ENCODE measurements around the gene ADAMTS3.

ADAMTS3 gene

DNA sequence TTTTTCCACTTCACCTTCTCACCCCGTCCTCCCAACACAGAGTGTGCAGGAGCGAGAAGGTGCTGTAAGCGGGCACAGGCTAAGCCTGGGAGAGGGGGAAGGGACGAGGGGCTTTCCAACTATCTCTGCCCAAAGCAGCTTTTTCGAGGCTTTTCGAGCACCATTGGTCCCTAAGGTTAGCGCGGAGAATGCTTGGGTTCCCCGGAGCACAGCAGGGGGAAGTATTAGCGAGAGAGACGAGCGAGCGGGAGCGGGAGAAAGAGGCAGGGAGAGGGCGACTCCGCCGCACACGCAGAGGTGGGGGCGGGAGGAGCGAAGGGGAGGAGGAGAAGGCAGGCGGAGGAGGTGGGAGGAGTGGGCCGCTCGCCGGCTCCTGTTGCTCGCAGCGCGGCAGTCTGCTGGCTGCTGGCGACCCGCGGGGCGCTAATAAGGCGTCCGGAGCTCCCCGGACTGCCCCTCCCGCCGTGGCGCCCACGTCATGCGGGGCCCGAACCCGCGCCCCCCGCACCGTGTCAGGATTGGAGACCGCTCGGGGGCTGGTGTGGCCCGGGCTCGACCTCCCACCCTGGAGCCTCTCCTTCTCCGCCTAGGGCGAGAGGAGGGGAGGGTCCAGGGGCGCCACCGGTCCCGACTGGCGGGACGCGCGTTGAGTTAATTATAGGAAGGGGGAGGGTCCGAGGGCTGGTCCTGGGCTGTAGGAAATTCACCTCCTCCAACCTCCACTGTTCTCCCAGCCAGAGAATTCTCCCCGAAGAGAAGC is at the start of gene ADAMTS3:
ADAMTS3 (minus strand) TSS at position 263 of the 760 bp plus-strand sequence. CDS start 459 bp downstream, outside the sequence.
- no peak for DNase-seq (ENCODE audit: low read depth)

GRCh38 chr4:72613959-72614358 is 44.9 kb upstream of the ADAMTS3 start:
- DNase-seq (ENCODE audit: low read depth): no peak

DNA sequence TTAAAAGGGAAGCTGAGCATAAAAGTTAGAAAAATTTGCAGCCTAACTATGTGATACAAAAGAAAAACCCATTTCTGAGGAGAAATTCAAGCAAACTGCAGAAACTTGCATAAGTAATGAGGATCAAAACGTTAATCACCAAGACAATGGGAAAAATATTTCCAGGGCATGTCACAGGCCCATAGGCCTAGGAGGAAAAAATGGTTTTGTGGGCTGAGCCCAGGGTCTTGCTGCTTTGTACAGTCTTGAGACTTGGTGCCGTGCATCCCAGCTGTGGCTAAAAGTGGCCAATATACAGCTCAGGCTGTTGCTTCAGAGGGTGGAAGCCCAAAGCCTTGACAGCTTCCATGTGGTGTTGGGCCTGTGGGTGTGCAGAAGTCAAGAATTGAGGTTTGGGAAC is 37.7 kb upstream of the ADAMTS3 start:
- no peak for DNase-seq (ENCODE audit: low read depth)

GRCh38 chr4:72604324-72604723 is 35.3 kb upstream of the ADAMTS3 start:
- no peak for DNase-seq (ENCODE audit: low read depth)

- DNase-seq (ENCODE audit: low read depth): no peak
These were observed 33.7 kb upstream of the ADAMTS3 start for GRCh38 chr4:72602396-72603376.

GRCh38 chr4:72591547-72592454 is 22.8 kb upstream of the ADAMTS3 start:
- DNase-seq (ENCODE audit: low read depth): no peak

DNA sequence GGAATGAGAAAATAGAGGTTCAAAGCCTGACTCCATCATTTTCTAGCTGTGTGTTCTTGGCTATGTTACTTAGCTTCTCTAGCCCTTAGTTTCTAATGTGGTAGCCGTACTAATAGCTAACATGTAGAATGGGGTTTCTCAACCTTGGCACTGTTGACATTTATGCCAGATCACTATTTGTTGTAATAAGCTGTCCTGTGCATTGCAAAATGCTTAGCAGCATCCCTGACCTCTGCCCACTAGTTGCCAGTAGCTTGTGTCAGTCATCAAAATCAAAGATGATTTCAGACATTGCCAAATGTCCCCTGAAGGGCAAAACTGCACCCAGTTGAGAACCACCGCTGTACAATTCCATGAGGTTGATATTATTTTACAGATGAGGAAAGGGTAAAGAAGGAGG is 18.3 kb upstream of the ADAMTS3 start:
- no peak for DNase-seq (ENCODE audit: low read depth)

DNA sequence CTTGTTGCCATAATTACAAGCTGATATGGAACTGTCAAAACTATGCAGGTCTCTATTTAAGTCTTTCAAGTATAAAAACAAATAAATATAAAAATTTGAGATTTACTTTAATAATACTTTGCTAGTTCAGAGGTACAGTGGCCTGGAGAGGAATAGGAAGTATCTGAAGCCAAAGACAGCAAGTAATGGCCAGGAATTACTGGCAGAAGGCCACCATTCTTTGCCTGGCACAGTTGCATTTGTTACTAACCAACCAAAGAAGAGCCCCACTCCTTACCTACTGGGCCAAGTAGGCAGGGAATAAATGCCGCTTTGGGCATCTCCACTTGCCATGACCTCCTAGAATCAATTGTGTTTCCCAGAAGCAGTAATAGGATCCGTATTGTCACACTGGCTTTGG is 13.8 kb upstream of the ADAMTS3 start:
- DNase-seq (ENCODE audit: low read depth): no peak

GRCh38 chr4:72577211-72577610 is 8.2 kb upstream of the ADAMTS3 start:
- no peak for DNase-seq (ENCODE audit: low read depth)

DNA sequence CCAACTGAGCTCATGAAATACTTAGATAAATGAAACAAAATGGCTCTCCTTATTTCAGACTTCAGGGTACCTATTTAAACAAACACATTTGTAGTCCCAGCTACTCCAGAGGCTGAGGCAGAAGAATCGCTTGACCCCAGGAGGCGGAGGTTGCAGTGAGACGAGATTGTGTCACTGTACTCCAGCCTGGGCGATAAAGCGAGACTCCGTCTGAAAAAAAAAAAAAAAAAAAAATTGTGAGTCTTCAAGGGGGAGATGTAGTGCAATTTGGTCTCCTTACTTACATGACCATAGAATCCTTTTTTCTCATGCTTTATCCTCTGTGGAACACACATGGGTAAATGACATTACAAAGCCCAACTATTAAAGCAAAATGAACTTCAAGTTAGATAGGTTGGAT is 2.3 kb upstream of the ADAMTS3 start:
- no peak for DNase-seq (ENCODE audit: low read depth)

DNA sequence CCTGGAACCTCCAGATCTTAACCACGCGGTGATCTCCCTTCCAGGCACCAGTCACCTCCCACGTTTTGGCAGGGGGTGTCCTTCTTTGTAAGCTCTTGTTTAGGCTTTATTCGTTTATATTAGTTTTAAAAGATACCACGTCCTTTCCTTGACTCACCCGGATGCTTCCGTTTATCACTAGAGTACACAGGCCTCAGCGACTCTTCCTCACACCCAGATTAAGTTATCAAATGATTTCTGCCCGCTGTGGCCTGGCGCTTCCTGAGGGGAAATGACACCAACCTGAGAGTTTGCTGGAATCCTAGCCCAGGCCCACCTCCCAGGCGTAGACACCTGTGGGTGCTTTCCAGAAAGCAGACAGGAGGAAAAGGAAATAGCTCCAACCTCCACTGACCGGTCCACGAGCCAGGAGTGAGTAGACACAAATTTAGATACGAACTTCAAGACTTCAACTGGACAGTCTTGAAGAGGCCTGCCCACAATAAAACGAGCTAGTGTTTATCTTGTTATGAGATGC is 756 bp upstream of the ADAMTS3 start:
- DNase-seq (ENCODE audit: low read depth): no peak

- DNase-seq (ENCODE audit: low read depth): no peak
These were observed 973 bp downstream of the ADAMTS3 start for GRCh38 chr4:72567821-72568675.

DNA sequence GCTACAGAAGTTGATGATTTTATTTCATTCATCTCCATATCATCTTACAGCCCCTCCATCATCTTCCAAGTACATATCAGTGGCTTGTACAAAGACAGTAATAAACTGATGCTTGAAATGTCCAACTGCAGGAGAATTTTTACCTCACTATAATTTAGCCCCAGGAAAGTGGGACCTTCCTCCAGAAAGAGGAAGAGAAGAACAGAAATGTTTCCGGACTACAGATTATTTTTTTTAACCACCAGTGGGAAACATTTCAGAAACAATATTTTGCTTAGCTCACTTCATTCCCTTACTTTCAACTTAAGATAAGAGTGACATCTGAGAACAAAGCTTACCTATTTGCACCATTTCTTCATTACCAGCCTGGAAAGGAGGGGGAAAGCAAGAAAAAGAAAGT is 2.0 kb downstream of the ADAMTS3 start:
- no peak for DNase-seq (ENCODE audit: low read depth)

DNA sequence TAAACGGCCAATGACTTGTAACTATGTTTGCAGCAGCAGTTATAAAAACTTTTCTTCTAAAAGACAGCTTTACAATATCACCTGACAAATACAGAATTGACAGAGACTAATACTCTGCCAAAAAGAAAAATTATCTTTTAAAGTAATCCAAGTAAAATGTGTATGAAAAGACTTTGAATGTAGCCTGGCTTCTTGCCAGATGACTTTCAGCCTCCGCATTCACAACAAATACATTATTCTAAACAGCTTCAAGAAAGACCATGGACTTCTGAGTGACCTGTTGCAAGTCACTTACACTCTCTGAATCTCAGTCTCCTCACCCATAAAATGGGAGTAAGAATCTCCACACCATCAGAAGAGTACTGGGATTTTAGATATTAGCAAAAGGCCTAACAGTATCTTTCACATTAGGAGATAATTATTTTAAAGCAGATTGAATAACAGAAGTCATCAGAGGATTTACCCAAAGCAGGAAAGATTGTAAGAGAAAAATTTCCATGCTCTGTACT is 2.5 kb downstream of the ADAMTS3 start:
- no peak for DNase-seq (ENCODE audit: low read depth)

- no peak for DNase-seq (ENCODE audit: low read depth)
These were observed 4.2 kb downstream of the ADAMTS3 start for GRCh38 chr4:72564789-72565188.

DNA sequence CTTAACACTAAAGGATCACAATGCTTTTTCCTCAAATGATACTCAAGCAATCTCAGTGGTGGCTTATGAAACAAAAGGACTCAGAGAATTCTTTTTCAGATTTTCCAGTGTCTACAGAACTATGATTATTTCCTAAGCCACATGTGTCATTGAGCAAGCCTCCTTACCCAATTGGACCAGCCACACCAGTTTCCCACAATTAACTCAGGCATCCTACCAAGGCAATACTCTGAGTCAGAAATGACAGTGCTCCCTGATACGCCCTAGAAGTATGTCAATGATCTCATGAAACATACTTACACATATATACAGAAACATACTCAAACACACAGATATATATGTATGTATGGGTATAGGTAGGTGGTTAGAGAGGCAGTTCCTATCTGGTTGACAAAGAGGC is 4.8 kb downstream of the ADAMTS3 start:
- no peak for DNase-seq (ENCODE audit: low read depth)

GRCh38 chr4:72558655-72559054 is 10.4 kb downstream of the ADAMTS3 start:
- no peak for DNase-seq (ENCODE audit: low read depth)

DNA sequence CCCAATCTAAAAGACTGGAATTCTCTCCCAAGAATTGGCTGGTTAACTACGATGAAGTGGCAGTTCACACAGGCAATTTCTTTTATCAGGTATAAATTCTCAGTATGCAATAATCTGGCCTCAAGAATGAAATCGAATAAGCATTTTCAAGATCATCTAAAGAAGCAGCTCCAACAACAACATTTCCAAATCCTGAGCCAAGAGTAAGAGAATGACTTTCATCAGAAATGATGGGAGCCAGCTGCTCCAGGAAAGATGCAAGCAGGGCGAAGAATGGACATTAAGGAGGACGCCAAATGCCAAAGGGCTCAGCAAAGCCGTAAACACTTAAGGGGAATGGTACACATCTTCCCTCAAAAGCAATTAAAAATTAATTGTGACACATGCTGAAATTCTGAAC is 12.0 kb downstream of the ADAMTS3 start:
- DNase-seq (ENCODE audit: low read depth): no peak

GRCh38 chr4:72555377-72555831 is 13.6 kb downstream of the ADAMTS3 start:
- DNase-seq (ENCODE audit: low read depth): no peak

DNA sequence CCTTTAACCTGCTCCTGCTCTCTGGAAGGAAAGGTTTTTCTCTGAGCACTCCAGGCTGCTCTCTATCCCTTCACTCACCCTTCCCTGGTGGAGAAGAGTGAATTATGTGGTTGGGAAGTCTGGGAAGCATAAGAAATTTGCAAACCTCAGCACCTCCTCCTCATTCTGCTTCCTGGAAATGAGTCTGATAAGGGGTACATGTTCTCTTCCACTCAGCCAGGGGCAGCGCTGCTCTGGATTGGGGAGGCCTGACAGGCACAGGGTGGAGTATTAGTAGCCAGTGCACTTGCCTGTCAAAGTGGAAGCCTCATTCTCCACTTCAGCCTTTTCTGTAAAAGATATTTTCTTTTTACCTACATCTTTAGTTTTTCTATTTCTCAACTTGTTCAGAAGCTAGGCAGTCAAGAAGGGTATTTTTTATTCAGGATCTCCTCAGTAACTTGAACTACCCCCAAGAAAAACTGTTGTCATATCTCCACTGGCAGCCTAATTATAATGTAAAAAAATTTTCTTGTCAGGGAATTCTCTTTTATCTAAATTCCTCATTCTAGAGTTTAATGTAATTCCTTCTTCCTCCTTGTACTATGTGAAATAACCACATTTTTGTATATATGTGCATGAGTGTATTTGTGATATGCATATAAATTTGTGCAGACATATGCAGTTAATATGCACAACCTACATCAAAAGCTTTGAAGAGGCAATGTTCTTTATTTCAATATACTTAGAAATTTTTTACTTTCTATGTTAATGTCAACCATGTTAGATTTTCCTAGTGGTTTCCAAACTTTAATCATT is 15.3 kb downstream of the ADAMTS3 start:
- no peak for DNase-seq (ENCODE audit: low read depth)

Measured in activated T-helper 9 cell treated with anti-CD3 and anti-CD28 coated beads, Interleukin-2, amount 50 U/mL, for 16 hours (primary cell).